HG03460 (cell line): ENCODE data around the gene KIRREL3.
A peak's percentile ranks its signal among the peaks of the same experiment; 100 is the strongest.

Experiments used
- ATAC-seq: cut with Tn5 transposase; IDR thresholded peaks from one replicate; pipeline ENCODE4 v1.9.1; 2021; ENCODE audit not compliant: unreplicated experiment

The KIRREL3 gene

DNA sequence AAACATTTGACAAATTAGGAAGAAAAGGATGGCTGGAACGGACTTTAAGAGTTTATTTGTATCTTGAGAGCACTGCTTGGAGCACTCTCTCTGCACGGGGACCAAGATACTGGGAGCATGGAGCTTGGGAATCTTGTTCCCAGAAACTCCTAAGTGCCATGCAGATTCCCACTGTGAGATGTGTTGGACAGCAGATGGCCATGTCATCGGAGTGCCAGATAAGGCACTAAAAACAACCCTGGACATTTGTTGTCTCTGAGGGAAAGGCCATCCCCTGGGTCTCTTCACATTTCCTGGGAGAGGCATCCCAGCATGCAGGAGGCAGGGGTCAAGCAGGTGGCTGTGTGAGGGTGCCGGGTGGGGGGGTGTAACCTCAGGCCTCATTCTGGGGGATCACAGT, 2.9 kb downstream of the KIRREL3 start:
- ATAC-seq: no peak

DNA sequence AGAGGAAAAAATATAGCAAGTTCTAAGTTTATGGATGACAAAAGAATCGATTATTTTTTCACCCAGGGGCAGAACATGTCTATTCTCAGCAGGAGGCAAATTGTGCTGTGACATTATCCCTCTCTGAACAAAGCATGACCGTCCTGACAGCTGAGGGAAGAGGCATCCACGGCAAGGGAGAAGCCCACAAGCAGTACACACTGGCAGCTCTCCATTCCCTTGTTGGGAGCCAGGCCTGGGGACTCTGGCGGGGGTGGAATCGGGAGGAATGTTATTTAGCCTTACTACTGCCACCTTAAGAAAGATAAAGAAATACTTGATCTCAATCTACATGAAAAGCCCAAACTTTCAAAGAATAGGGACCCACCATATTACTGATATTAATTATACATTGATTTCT, 3.4 kb downstream of the KIRREL3 start:
- ATAC-seq: no peak

DNA sequence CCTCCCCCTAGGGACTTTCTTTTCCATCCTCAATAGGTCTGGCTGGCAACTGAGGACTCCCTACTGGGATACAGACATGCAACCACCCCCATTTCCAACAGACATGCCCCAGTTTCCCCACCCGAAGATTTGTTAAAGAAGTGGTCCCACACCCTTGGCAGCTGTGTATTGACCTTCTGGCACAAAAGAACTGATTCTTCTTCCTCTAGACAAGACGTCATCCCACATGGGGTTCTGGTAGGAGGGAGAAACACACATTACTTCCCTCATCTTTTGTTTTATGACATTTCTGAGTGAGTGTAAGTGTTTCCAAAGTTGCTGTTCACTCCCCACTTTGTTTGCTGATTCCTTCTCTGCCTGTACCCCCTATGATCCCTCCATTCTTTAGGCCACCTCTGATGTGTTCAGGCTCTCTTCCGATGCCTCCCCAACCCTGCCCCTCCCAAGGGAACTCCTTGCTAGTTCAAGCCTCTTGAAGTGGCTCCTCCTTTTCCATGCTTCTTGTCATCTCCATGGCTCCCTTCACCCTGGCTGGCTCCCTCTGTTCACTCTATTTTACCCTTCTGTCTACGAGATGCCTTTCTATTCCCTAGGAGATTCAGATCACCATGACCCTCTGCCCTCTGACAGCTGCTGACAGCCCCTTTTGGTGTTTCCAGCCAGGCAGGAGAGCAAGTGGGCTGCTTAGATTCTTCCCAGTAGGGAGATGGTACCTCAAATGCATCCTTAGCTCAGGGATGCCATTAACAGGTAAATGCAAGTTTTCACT, 4.3 kb downstream of the KIRREL3 start:
- no peak for ATAC-seq

DNA sequence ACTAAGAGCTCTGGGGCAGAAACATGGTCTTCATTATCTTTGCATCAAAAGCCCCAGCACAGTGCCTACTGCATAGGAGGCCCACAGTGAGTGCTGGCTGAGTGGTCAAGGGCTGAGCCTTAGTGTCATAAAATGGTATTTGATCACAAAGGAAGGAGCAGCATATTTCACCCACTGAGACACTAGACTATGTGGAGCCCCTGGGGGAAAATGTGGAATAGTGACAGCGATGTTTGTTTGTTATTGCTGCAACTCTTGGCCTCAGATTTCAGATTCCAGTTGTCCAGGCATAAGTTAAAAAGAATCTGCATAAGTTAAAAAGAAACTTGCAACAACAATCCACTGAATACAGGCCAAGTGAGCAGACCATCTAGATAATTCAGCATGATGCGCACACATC, 7.0 kb downstream of the KIRREL3 start:
- ATAC-seq: no peak

DNA sequence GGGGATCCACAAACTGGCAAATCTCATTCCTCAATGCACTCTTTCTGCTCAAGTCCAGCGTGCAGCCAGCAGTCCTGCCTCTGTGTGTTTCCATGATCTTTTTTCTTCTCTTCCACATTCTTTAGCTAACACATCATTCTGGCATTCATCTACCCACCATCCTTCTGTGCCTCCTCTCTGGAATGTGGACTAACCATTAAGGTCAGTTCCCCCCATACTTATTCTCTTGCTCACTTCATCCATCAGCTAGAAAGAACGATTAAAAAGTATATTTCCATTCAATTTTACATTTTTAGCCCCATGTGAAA, 7.8 kb downstream of the KIRREL3 start:
- ATAC-seq: no peak

DNA sequence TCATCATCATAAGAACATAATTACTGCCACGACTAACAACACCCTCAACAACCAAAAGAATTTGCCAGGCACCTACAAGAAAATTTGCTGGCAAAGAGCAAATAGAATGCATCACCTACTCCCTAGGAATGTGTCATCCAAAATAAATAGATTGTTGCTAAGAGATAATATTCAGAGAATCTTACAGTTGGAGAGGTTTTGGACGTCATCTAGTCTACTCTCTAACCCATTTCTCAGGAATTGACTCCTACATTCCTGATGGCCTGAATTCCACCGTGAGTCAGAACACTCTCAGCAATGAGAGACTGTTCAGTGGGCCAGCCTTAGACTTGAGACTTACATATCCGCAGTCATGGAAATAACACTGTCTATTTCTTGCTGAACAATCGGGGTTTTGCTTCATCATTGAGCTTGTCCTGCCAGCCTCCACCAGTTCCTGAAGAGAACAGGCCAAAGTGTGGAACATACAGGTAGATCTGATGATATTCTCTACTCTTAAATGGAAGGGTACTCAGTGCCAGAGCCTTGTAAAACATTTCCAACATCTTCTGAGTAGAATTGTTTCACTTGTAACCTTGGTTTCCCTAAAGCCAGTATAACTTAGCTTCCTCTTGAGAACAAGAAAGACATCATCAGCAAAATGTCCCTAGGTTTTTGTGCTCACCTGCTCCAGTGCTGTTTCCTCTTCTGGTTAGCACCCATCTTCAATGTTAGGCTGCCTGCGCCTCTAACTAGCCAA, 8.3 kb downstream of the KIRREL3 start:
- no peak for ATAC-seq

DNA sequence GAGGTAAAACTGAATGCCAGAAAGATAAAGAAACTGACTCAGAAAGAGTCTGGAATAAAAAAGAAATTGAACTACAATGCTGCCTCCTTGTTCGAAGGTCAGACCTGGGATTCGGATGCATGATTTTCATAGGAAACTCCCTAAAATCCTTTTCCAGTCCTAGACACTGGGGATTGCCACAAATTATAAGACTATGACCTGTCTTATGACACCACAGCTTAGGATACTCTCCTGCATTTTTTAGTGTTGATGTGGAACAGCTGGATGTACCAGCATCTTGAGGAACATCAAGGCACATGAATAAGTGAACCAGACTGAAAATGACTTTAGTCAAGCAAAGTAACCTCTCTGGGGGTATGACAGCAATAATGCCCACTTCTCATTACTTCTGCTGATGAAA, 9.0 kb downstream of the KIRREL3 start:
- ATAC-seq: no peak

DNA sequence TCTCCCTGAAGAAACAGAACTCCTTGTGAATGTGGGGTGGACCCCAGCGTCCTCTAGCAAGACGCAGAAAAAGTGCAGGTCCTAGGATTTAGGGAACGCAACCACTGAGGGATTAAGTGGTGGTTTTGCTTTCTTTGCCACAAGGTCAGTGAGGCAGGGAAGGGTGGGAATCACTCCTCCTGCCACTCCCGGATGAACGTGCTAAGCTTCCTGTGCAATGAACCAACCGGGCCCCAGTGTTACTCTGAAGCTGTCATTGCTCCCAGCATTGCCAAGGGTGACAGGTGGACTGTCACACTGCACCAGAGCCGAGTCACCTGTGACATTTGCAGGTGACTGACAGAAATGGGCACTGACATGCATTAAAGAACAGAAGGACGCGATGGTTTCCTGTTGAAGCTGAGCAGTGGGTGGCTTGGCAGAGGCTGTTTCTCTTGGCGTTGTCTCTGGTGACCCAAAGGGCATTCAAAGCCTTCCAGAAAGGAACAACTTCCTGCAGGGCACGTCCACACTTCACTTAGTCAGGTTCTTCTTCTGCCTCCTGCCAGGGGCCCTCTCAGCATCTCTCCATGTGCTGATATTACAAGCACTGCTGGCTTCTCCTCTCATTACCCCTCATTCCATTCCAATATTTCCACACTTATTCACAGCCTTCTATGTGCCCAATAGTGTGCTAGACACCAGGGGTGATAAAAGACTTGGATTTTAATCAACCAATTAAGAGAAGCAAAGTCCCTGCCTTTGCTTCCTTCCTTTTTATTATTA, 9.7 kb downstream of the KIRREL3 start:
- no peak for ATAC-seq

DNA sequence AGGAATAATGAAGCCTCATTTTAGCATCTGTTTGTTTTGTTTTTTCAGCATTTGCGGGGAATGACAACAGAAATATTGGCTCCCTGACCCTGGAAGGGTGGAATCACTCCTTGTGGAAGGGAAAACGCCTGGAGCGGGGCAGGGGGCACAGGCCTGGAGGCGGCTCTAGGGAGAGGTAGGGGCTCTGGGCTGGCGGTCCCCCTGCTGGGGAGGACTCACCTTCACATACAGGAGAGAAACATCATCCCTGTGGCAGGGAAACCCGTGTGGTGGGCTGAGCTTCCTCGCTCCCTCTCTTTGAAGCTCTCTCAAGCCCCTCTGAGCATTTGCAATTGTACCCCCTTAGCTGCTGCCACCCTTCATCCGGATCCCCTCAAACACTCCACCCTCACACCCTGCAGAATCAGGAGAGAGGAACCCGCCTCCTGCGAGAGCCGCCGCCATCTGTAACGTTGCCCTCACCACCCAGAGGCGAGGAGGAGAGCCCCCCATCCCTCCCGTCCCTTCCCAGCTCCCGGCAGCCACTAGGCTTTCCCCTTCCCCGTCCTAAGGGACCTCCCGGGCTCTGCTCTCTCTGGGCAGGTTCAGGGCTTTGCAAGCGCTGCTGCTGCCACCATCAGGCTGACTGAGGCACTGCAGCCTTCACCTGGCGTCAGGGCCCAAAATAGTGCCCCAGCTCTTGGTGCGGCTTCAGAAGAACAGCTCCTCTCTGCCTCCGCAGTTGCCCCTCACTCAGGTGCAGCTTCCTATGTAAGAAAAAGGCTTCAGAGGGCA, 10.4 kb downstream of the KIRREL3 start:
- ATAC-seq: peak; percentile 89

DNA sequence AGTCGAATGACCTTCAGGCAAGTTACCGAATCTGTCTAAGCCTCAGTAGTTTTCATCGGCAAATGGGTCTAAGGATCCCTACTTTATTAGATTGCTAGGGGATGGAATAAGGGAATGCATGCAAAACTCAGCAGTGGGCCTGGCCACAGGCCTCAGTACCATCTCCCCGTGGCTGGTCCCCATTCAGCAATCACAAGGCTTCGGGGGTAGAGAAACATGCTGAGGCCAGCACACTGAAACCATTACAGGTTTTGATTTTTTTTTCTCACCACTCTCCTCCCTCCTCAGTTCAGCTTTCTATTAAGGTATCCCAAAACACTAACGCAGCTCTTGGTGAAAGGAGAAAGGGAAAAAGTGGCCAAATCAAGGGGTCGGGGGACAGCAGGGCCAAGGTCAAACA, 11.9 kb downstream of the KIRREL3 start:
- ATAC-seq: no peak

DNA sequence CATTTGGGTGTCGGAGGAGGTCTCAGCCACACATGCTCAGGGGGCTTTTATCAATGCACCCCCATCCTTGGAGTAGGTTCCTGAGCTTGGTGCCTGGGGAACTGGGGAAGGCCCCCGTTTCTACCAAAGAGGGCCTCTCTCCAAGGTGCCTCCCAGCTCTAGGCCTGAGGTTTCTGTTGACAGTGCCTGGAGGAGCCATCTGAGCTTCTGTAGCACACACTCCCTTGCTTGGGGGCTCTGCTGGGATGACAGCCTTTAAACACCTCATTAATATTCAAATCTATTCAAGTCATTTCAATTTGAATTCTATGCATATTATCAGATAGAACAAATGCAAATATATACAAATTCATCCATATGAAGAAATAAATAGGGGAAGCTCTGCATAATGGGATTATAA, 18.9 kb downstream of the KIRREL3 start:
- no peak for ATAC-seq

DNA sequence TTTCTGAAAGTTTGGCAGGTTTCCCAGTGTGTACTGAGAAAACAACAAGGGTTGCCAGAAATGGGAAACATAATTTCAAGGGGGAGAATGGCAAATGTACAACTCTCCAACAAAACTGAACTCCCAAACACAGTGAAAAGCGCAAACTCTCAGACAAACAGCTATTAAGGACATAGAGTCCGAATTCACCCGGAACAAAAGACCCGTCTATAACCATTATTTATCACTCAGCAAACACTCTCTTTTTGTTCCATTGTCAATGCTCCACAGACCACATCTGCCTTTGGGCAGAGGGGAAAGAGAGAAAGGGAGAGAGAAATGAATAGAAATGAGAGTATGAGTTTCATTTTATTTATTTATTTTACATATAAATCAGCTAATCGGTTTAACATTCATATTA, 21.7 kb downstream of the KIRREL3 start:
- no peak for ATAC-seq

DNA sequence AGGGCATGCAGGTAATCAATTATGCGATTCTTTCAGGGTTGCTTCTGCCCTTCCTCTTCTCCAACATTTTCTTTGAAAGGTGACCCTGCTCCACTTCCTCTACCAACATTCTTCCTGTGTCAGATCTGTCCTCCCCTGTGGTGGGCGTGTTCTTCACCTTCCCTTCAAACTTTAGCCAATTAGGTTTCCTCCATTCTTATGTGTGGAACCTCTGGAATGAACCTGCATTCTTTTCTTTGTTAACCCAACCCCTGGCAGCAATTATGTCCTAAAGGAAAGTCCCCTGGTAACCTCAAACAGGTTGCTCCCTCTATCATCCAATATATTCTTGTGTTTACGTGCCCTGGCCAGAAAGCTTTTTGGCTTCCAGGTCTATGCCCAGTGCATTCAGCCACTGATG, 22.4 kb downstream of the KIRREL3 start:
- ATAC-seq: no peak

DNA sequence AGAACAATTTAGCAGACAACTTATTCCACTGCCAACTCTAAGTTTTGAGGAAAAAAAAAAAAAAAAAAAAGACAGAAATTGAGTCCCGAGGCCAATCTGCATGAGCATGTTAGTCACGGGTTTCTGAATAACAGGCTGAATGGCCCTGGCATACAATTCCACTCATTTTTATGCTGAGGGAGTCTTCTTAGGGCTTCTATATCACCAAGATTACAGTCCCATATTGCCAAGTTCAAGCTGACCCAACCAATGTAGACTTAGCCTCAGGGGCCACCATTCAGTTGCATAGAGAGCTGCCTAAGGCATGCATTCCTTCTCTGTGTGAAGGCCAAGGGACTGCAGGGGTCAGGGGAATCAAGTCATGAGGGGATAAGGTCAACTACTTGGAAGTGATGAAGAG, 27.5 kb downstream of the KIRREL3 start:
- no peak for ATAC-seq

DNA sequence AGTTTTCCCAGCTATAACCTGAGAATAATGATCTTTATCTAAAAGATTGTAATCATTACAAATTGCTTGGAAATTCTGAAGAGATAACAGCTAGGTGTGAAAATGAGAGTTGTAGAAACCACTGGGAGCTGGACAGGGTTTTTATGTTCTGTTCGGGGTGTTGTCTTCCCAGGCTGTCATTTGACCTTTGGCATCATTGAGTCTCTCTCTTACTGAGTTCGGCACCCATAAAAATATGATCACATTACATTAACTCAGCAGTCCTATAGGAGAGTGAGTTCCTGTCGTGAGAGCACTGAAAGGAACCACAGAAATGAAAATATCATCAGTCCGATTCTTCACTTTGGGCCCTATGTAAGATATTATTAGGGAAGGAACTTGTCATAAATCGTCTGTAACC, 29.3 kb downstream of the KIRREL3 start:
- no peak for ATAC-seq

DNA sequence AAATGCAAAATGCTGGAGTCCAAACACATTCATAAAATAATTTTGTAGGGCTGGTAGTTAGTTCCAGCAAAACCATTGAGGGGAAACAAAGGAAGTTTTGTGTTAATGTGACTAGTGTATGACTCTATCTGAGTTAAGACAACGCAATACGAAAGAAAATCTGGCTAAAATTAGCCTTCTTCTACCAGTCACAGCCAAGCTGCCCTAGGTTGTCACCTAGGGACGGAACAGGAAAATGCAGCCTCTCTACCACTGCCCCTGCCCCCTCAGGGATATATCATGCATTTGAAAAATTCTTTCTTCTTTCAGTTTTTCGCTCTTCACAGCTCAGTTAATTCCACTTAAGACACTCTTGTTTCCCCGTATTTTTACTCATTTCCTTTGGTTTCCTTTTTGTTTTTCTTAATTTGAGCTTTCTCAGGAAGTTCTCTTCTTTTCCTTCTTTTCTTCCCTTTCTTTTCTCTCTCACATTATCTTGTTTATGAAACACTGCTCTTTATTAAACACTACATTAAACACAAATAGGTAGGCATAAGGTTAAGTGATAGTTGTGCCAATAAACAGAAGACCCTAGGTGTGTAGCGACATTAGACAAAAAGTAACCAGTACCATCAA, 30.6 kb downstream of the KIRREL3 start:
- ATAC-seq: no peak

DNA sequence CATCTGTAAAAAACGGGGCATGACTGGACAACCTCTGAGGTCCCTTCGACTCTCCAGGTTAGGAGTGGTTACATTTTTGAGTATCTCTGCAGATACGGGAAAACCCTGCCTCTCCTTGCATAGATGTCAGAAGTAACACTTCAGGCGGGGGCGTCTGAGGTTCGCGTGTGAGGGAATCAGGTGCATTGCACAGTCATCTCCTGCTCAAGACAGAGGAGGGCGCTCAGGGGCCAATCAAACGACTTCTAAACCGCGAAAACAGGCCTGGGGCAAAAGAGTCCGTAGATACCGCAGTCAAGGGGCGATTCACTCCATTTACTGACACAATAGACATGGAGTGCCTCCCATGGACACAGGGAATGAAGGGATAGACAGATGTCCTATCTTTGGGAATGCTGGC, 31.7 kb downstream of the KIRREL3 start:
- no peak for ATAC-seq

DNA sequence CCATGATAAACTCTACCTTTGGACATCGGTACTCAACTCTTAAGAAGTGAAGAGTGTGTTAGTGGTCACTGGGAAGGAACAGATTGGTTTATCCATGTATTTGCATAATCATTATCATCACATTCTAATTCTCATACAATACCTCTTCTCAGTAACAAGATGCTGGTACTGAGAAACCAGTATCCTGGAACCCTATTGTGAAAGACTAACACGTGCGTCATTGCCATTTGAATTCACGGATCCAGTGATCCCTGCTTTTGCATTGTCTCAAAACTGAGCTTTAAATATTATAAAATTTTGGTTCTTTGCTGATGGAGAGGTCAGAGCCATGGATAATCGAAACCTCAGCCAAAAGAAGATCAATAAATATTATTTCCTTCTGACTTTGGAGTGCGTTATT, 35.2 kb downstream of the KIRREL3 start:
- ATAC-seq: no peak

DNA sequence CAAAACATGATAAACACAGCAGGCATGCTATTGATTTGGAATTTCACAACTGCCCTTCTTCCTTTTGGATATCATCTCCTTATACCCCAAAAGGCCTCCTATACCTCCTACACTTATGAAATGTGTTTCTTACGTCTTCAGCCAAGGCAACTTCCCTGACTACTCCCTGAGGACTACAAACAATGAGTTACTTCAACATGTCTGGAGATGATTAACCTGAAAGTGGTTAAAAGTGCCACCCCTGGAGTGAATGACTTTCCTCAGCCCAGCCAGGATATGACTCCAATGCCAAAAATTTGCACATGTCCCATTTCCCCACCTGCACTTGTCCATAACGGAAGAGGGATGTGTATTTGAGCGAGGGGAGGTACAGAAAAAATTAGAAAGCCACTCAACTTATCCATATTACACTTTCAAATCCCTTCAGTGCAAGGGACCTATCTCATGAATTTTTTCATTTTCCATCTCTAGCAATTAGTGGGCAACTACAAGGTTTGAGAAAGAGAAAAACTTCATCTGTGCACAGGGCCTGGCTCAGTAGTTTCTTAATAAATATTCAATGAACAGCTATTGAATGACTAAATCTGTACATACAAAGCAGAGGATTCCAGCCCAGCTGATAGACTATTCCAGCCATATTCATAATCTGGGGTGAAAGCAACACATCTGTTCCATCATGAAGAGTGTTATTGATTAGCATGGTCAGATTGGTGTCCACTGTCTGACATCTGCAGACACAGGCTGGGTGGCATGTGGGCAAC, 36.8 kb downstream of the KIRREL3 start:
- ATAC-seq: no peak

DNA sequence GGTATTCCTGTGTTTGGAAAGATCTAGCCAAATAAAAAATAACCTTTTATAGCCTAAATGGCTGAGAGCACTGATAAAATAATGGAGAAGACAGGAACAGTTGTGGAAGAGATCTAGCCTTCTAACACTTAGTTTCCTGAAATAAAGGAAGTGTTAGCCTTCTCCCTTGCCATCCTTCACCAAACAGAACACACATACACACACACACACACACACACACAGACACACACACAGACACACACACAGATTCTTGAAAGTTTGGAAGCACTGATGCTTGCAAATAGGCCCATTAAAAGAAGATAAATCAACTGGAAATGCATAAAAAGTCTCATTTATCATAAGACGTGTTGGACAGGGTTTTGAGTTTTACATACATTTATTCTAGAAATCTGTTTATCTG, 37.5 kb downstream of the KIRREL3 start:
- ATAC-seq: no peak
